Measurements from ENCODE around the gene LMOD2.
"Not testable (repeated sequence)": the region's sequence is repeated elsewhere in the genome, so short reads cannot be mapped to it uniquely, and the experiment has no call there.

DNA sequence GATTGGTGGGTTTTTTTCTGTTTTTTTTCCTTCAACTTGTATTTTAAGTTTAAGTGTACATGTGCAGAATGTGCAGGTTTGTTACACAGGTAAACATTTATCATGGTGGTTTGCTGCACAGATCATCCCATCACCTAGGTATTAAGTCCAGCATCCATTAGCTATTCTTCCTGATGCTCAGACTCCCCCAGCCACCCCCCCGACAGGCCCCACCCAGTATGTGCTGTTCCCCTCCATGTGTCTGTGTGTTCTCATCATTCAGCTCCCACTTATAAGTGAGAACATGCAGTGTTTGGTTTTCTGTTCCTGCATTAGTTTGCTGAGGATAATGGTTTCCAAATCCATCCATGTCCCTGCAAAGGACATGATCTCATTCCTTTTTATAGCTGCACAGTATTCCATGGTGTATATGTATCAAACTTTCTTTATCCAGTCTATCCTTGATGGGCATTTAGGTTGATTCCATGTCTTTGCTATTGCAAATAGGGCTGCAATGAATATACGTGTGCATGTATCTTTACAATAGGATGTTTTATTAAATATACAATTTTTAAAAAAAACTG lies 21.6 kb upstream of the LMOD2 start:
- not testable (repeated sequence) for TF ChIP-seq RAD21 (IDR thresholded peaks at IDR 0.05; ENCODE audit: low read depth); YY1 (IDR thresholded peaks at IDR 0.05; ENCODE audit: extremely low read depth, insufficient replicate concordance, low read depth, low read length); POLR2A (IDR thresholded peaks at IDR 0.05; ENCODE audit: borderline replicate concordance, extremely low read depth, insufficient read depth, insufficient read length); SP1 (IDR thresholded peaks at IDR 0.05; ENCODE audit: low read depth); SIN3A (IDR thresholded peaks at IDR 0.05; ENCODE audit: low read depth); EZH2 (IDR thresholded peaks at IDR 0.05); POLR2AphosphoS5 (IDR thresholded peaks at IDR 0.05; ENCODE audit: low read depth, low read length); JUND (IDR thresholded peaks at IDR 0.05); EZH2phosphoT487 (IDR thresholded peaks at IDR 0.05; ENCODE audit: borderline replicate concordance)
- TF ChIP-seq, protein P1, sequence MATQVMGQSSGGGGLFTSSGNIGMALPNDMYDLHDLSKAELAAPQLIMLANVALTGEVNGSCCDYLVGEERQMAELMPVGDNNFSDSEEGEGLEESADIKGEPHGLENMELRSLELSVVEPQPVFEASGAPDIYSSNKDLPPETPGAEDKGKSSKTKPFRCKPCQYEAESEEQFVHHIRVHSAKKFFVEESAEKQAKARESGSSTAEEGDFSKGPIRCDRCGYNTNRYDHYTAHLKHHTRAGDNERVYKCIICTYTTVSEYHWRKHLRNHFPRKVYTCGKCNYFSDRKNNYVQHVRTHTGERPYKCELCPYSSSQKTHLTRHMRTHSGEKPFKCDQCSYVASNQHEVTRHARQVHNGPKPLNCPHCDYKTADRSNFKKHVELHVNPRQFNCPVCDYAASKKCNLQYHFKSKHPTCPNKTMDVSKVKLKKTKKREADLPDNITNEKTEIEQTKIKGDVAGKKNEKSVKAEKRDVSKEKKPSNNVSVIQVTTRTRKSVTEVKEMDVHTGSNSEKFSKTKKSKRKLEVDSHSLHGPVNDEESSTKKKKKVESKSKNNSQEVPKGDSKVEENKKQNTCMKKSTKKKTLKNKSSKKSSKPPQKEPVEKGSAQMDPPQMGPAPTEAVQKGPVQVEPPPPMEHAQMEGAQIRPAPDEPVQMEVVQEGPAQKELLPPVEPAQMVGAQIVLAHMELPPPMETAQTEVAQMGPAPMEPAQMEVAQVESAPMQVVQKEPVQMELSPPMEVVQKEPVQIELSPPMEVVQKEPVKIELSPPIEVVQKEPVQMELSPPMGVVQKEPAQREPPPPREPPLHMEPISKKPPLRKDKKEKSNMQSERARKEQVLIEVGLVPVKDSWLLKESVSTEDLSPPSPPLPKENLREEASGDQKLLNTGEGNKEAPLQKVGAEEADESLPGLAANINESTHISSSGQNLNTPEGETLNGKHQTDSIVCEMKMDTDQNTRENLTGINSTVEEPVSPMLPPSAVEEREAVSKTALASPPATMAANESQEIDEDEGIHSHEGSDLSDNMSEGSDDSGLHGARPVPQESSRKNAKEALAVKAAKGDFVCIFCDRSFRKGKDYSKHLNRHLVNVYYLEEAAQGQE (IDR thresholded peaks at IDR 0.05; ENCODE audit: low read depth) = not testable (repeated sequence)
- TF ChIP-seq, protein P2, sequence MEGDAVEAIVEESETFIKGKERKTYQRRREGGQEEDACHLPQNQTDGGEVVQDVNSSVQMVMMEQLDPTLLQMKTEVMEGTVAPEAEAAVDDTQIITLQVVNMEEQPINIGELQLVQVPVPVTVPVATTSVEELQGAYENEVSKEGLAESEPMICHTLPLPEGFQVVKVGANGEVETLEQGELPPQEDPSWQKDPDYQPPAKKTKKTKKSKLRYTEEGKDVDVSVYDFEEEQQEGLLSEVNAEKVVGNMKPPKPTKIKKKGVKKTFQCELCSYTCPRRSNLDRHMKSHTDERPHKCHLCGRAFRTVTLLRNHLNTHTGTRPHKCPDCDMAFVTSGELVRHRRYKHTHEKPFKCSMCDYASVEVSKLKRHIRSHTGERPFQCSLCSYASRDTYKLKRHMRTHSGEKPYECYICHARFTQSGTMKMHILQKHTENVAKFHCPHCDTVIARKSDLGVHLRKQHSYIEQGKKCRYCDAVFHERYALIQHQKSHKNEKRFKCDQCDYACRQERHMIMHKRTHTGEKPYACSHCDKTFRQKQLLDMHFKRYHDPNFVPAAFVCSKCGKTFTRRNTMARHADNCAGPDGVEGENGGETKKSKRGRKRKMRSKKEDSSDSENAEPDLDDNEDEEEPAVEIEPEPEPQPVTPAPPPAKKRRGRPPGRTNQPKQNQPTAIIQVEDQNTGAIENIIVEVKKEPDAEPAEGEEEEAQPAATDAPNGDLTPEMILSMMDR (IDR thresholded peaks at IDR 0.05 in 2 of 3, conservative IDR thresholded peaks at IDR 0.05 in 1 of 3; ENCODE audit: borderline replicate concordance in 1 of 3, insufficient read depth in 1 of 3, low read depth in 2 of 3, low read length in 2 of 3) = not testable (repeated sequence)

Measured in HCT116 (cell line).